NOMO-1 treated with DMSO at 0.1 percent for 48 hours (cell line): ENCODE results near the gene KATNAL1.

Source experiments
- DNase-seq: peaks from one replicate; lab custom pipeline; 2025; ENCODE audit not compliant: unreplicated experiment; lab: John Stamatoyannopoulos, UW

KATNAL1 gene

GRCh38 chr13:30169442-30169841, 137.9 kb downstream of the KATNAL1 start:
- no peak for DNase-seq

GRCh38 chr13:30165796-30166195, 141.6 kb downstream of the KATNAL1 start:
- no peak for DNase-seq

GRCh38 chr13:30165071-30165470, 142.3 kb downstream of the KATNAL1 start:
- no peak for DNase-seq

- no peak for DNase-seq
Measured at GRCh38 chr13:30164146-30164545, 143.2 kb downstream of the KATNAL1 start.

- peak; percentile 56 for DNase-seq
Measured at GRCh38 chr13:30163441-30163840, 143.9 kb downstream of the KATNAL1 start.

GRCh38 chr13:30159446-30159839, 147.9 kb downstream of the KATNAL1 start:
- DNase-seq = no peak

- no peak for DNase-seq
Measured at GRCh38 chr13:30158774-30159445, 148.4 kb downstream of the KATNAL1 start.

- DNase-seq = no peak
Measured at GRCh38 chr13:30157616-30157993, 149.7 kb downstream of the KATNAL1 start.

- no peak for DNase-seq
Measured at GRCh38 chr13:30156826-30157615, 150.3 kb downstream of the KATNAL1 start.

GRCh38 chr13:30156270-30156669, 151.1 kb downstream of the KATNAL1 start:
- DNase-seq = no peak

GRCh38 chr13:30154931-30155330, 152.4 kb downstream of the KATNAL1 start:
- DNase-seq = no peak

GRCh38 chr13:30154531-30154930, 152.8 kb downstream of the KATNAL1 start:
- DNase-seq = no peak

GRCh38 chr13:30153545-30154426, 153.6 kb downstream of the KATNAL1 start:
- DNase-seq = no peak
